Activated CD4-positive, alpha-beta T cell treated with anti-CD3 and anti-CD28 coated beads, Interleukin-2, amount 10 ng/mL, durations not matched to agents 24 days and 14 days (primary cell): ENCODE data around the gene KIAA1328. TPM values are rescaled to one million over a fixed set of nuclear protein-coding genes. Genes with fewer than 3 reads are reported as not detected.
"Not testable (repeated sequence)": the region's sequence is repeated elsewhere in the genome, so short reads cannot be mapped to it uniquely, and the experiment has no call there.

Experiments used
- DNase-seq: peaks from one replicate; pipeline ENCODE4 v3.0.0; 2022
- H3K27ac Mint-ChIP-seq: one replicate; pipeline ENCODE4 v1.8.0; 2022; ENCODE audit warnings: mild to moderate bottlenecking, mixed read lengths
- H3K27me3 Mint-ChIP-seq: one replicate; pipeline ENCODE4 v1.8.0; 2022; ENCODE audit warnings: mixed read lengths
- H3K36me3 Mint-ChIP-seq: one replicate; pipeline ENCODE4 v1.8.0; 2022; ENCODE audit warnings: low read depth, mild to moderate bottlenecking, mixed read lengths
- H3K4me1 Mint-ChIP-seq: one replicate; pipeline ENCODE4 v1.8.0; 2021; ENCODE audit warnings: mixed read lengths
- H3K4me3 Mint-ChIP-seq: one replicate; pipeline ENCODE4 v1.8.0; 2022; ENCODE audit warnings: mild to moderate bottlenecking, moderate library complexity, mixed read lengths
- H3K9me3 Mint-ChIP-seq: one replicate; pipeline ENCODE4 v1.8.0; 2021; ENCODE audit warnings: mixed read lengths
- intact Hi-C: fragments of 100-400 bp; cut with micrococcal nuclease; formaldehyde crosslinking; loops from one replicate; pipeline ENCODE4 v1.15.1; 2023
- total RNA-seq: library from RNA; stranded (reverse); gene quantifications from 2 replicates; pipeline ENCODE4 v1.2.3, GENCODE V29; 2022

Gene KIAA1328
- total RNA-seq, 1 donor from 2014 or later, result 7.3 TPM

DNA sequence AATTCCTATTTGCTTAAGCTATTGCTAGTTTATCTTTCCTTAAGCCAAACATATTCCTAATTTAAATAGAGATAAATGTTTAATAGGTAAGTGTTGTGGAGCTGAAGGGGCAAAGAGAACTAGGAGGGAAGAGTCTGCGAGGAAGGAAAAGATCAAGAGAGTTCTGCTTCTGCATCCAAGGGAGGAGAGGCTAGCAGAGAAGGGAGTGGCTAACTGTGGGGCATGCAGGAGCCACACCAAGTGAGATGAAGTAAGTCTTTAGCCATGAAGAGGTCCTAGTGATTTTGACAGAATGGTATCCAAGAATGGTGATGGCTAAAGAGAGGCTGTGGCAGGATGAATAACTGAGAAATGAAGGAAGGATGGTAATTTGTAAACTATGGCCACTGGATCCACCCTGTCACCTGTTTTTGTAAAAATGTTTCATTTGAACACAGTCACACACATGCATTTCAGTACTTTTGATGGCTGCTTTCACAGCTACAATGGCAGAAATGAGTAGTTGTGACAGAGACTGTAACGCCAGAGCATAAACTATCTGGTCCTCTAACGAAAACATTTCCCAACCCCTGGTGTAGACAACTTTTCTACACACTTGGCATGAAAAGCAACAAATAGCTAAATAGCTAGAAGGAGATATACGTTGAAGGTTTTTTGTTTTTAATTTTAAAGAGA, 15.7 kb upstream of the KIAA1328 start:
- Mint-ChIP-seq H3K4me1 (peaks cover 12% of the 10 kb centered on the region), H3K36me3 (peaks cover 25% of the 10 kb centered on the region), H3K27me3 (no peaks in the 10 kb centered on the region), H3K4me3 (no peak overlapping the region), H3K27ac (no peak overlapping the region), H3K9me3 (no peaks in the 10 kb centered on the region)
- DNase-seq, result no peak
- intact Hi-C loops, result no loop called here

DNA sequence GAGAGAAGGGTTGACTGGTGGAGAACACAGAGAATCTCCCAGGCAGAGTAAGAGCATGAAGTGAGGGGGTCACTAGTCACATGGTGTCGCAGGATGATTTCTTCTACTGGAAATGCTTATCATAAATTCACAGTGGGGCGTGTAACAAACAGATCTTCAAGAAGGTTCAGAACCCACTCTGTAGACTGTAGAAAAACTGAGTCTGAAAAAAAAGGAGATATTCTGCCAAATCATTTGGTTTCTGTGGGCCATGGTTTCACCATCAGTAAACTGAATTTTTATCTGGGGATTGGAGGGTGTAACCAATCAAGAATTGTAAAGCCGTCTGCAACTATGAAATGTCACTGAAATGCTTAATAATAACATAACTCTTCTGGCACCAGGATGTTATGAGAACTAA, 15.1 kb upstream of the KIAA1328 start:
- Mint-ChIP-seq H3K4me1 (peaks cover 12% of the 10 kb centered on the region), H3K36me3 (peaks cover 28% of the 10 kb centered on the region), H3K27ac (peak overlapping the region; percentile 4), H3K4me3 (no peak overlapping the region), H3K27me3 (no peaks in the 10 kb centered on the region), H3K9me3 (no peaks in the 10 kb centered on the region)
- no peak for DNase-seq
- intact Hi-C loops, result no loop called here

DNA sequence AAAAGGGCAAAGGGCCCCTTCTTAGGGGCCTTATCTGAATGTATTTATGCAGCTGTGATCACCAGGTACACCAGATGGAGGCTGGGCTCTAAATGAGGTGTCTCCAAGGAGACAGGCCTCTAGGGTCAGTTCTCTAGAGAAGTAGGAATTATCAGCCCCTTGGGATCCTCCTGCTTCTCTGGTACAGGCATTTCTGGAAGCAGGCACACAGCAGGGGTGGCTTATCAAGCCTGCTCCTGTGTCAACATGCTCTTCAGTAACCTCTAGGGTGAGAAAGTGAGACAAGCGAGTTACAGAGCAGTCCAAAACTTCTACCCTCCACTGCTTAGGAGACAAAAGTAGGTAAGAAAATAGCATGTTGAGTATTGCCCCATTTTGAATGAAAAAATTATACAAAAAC, 13.9 kb upstream of the KIAA1328 start:
- H3K4me1 Mint-ChIP-seq, result peaks cover 10% of the 10 kb centered on the region
- intact Hi-C loops, result no loop called here

DNA sequence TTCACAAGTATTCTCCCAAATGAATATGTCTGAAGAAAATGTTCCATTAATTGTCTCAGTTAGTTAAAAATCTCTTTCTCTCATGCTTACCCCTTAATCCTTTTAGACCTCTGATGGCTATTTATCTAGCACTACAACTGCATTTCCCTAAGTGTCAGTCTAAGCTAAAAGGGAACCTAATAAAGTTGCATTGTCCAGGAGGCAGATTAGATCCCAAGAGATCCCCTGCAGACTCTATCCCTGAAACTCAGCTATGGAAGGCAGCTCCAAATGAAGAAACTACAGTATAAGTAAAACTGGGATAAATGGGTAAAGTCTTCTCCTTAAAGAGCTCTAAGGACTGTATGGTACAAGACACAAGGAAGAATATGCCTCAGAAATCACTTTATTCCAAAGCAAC, 12.8 kb upstream of the KIAA1328 start:
- H3K9me3 Mint-ChIP-seq, intact Hi-C loops, DNase-seq, H3K27me3 Mint-ChIP-seq, H3K4me3 Mint-ChIP-seq, H3K27ac Mint-ChIP-seq: not testable (repeated sequence)
- Mint-ChIP-seq H3K36me3 (peaks cover 34% of the 10 kb centered on the region), H3K4me1 (peaks cover 10% of the 10 kb centered on the region)

More for the DNA sequence above, 13.9 kb upstream of the KIAA1328 start:
- DNase-seq, result no peak
- Mint-ChIP-seq H3K4me3 (no peak overlapping the region), H3K27me3 (no peaks in the 10 kb centered on the region), H3K9me3 (no peaks in the 10 kb centered on the region), H3K36me3 (peaks cover 29% of the 10 kb centered on the region), H3K27ac (no peak overlapping the region)

DNA sequence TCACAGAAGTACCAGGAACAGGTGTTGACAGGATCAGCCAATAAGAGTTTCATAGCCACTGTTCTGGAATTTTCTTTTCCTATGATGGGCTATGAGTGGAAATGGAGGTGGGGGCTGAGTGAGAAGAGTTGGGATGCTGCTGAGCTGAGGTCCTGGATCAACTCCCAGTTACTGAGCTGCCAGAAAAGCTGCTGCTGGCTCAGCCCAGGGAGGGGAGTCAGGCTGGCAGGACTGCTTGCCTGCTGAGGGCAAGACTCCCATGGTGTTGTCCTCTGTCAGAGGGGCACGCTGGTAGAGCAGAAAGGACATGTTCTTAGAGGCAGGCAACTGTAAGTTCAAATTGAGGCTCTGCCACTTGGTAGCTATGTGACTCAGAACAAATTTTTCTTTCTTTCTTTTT, 11.9 kb upstream of the KIAA1328 start:
- Mint-ChIP-seq H3K9me3 (no peaks in the 10 kb centered on the region), H3K4me3 (no peak overlapping the region), H3K27me3 (no peaks in the 10 kb centered on the region), H3K27ac (no peak overlapping the region), H3K4me1 (peaks cover 10% of the 10 kb centered on the region), H3K36me3 (peaks cover 39% of the 10 kb centered on the region)
- DNase-seq, result no peak
- intact Hi-C loops, result no loop called here

DNA sequence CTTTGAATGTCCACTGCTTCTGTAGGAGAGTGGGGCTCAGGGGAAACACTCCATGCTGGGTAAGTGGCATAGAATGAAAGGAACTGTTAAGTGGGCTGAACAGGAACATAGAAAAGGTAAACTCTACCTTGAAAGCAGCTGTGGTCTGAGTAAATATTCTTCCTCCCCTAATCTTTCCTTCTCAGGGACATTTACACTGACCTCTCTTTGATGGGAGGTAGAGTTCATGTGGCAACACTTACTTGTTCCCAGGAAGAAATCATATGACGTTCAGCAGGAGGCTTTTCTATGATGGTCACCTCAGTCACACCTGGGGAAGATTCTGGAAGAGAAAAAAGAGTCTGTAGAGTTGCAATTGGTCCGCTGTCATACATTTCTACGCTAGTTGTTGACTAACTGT, 10.3 kb upstream of the KIAA1328 start:
- Mint-ChIP-seq H3K27ac (no peak overlapping the region), H3K9me3 (no peaks in the 10 kb centered on the region), H3K27me3 (no peaks in the 10 kb centered on the region), H3K36me3 (peaks cover 35% of the 10 kb centered on the region), H3K4me1 (peaks cover 7% of the 10 kb centered on the region), H3K4me3 (no peak overlapping the region)
- DNase-seq, result no peak
- intact Hi-C loops, result no loop called here

DNA sequence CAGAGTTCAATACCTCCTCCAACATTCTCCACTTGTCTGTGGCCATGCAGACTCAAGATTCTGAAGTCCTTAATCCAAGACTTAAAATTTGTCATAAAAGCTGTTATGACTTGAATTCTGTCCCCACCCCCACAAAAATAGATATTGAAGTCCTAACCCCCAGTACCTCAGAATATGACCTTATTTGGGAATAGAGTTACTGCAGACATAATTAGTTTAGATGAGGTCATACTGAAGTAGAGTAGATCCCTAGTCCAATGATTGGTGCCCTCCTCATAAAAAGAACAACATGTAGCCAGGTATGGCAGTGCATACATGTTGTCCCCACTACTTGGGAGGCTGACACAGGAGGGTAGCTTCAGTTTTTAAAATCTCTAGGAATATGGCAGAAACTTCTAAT, 9.3 kb upstream of the KIAA1328 start:
- Mint-ChIP-seq H3K4me3 (no peak overlapping the region), H3K36me3 (peaks cover 40% of the 10 kb centered on the region), H3K27me3 (no peaks in the 10 kb centered on the region), H3K9me3 (no peaks in the 10 kb centered on the region), H3K27ac (no peak overlapping the region), H3K4me1 (peaks cover 13% of the 10 kb centered on the region)
- no peak for DNase-seq
- intact Hi-C loops, result loop anchor here (10.0 kb wide), 2 partner anchors 75 to 1955 kb away; no protein-coding TSS in a partner anchor

DNA sequence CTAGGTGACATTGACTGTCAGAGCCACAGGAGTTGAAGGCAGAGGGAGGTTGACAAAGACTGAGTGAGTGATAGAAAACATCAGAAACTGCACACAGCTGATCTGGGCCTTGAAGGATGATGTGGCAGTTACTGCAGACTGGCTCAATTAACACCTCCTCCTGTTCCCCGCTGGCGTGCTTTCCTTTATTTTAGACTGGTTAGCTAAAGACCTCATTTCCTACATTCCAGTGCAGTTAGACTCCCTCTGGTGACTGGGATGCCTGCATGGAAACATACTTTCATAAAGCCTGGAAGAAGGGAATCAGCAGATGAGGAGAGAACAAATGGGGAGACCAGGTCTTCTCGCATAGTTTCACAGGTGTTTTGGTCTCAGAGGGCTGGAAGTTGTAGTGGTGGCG, 7.2 kb upstream of the KIAA1328 start:
- H3K27me3 Mint-ChIP-seq, result no peaks in the 10 kb centered on the region
- peaks cover 18% of the 10 kb centered on the region for H3K4me1 Mint-ChIP-seq
- H3K36me3 Mint-ChIP-seq, result peaks cover 38% of the 10 kb centered on the region
- H3K27ac Mint-ChIP-seq, result no peak overlapping the region
- intact Hi-C loops, result loop anchor here (10.0 kb wide), 2 partner anchors 73 to 1957 kb away; no protein-coding TSS in a partner anchor
- peak; percentile 49 for DNase-seq
- no peaks in the 10 kb centered on the region for H3K9me3 Mint-ChIP-seq
- no peak overlapping the region for H3K4me3 Mint-ChIP-seq

DNA sequence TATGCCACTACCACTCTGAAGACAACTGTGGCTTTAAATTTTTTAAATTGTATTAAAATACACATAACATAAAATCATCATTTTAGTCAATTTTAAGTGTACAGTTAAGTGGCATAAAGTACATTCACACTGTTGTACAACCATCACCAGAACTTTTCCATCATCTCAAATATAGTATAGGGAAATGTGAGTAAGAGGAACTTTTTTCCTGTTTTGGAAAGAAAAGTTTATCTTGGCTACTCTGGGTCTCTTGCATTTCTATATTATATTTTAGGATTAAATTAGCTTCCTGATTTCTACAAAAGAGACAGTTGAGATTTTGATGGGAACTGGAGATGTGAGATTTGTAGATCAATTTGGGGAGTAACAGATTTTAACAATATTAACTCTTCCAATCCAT, 3.4 kb upstream of the KIAA1328 start:
- H3K36me3 Mint-ChIP-seq, result peaks cover 23% of the 10 kb centered on the region
- no peak for DNase-seq
- no peak overlapping the region for H3K27ac Mint-ChIP-seq
- H3K9me3 Mint-ChIP-seq, result no peaks in the 10 kb centered on the region
- H3K4me3 Mint-ChIP-seq, result no peak overlapping the region
- no peaks in the 10 kb centered on the region for H3K27me3 Mint-ChIP-seq
- peaks cover 33% of the 10 kb centered on the region for H3K4me1 Mint-ChIP-seq
- intact Hi-C loops, result loop anchor here (10.0 kb wide), 2 partner anchors 69 to 1961 kb away; no protein-coding TSS in a partner anchor

DNA sequence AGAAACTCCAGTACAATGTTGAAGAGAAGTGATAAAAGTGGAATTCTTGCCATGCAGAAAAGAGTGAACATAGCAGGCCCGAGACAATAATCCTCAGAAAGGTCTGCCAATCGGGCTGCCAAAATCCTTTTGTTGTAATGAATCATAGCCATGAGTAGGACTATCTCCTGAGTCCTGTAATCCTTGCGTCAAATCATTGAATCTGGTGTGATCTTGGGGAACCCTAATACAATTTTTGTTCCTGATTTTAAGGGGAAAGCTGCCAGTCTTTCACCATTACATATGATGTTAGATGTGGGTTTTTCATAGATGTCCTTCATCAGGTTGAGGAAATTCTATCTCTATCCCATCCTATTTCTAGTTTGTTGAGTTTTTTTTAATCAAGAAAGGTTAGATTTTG, 2.4 kb upstream of the KIAA1328 start:
- Mint-ChIP-seq H3K4me1 (peaks cover 41% of the 10 kb centered on the region), H3K9me3 (no peaks in the 10 kb centered on the region), H3K36me3 (peaks cover 21% of the 10 kb centered on the region), H3K27me3 (no peaks in the 10 kb centered on the region), H3K27ac (no peak overlapping the region), H3K4me3 (no peak overlapping the region)
- no peak for DNase-seq
- intact Hi-C loops, result loop anchor here (10.0 kb wide), 2 partner anchors 68 to 1962 kb away; no protein-coding TSS in a partner anchor

DNA sequence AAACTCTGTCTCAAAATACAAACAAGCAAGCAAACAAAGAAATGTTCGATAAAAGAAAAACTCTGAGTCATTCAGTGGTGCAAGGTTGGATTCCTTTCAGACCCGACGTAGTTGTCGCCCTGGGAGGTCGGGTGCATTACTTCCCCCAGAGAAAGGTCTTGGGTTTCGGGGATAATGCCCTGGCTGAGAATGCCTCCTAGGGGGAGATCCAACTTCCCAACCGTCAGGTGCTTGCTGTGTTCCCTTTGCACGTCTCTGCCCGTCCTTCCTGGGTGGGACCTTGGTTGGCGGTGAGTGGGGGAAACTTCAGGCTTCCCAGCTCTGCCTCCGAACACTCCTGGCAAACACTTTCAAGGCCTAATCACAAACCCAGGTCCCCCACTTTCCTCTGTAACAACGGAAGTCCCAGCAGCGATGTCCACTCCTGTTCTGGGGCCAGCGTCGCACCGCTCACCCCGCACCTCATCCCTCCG, 734 bp upstream of the KIAA1328 start:
- intact Hi-C loops, result loop anchor here (1.0 to 10.0 kb wide), 5 partner anchors 67 to 1963 kb away; partner anchors contain the start of genes ELP2, RPRD1A and SLC39A6
- Mint-ChIP-seq H3K9me3 (no peaks in the 10 kb centered on the region), H3K36me3 (peaks cover 18% of the 10 kb centered on the region), H3K27ac (peak overlapping the region; percentile 98), H3K4me1 (peaks cover 44% of the 10 kb centered on the region), H3K4me3 (peak overlapping the region; percentile 83), H3K27me3 (no peaks in the 10 kb centered on the region)
- no peak for DNase-seq

DNA sequence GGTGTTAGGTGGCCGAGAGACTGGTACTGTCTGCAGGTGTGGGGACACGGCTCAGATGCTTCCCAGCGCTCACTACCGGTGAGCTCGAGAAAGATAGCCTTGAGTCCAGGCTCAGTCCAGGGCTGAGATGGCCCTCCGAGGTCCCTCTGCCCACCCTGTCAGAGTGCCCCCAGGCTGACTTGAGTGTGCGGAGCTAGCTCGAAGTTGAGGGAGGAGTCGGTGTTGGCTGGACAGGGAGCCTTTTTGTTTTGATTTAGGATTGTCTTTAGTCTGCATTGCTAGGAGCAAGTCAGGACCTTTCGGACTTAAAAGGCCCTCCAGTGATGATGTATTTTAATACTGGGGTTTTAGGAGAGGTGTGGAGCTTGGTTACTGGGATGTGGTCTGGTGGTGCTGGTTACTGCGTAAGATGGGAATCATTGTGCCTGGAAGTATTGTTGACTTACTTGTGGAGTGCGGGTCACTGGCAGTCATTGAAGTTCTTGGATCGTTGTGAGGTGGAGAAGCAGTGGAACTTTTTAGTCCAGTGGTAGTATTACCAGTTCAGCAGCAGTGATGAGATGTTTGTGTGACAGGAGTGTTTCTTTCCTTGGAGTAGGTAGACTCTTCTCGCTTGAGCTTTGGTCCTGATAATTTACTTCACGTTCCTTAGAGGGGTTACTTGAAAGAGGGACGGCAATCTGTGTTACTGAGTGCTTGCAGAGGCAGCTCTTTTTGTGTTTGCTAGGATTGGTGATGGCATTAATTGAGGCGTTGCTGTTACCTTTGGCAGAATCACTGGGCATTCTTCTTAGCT, 633 bp downstream of the KIAA1328 start:
- Mint-ChIP-seq H3K4me1 (peaks cover 38% of the 10 kb centered on the region), H3K36me3 (peaks cover 9% of the 10 kb centered on the region), H3K9me3 (no peaks in the 10 kb centered on the region), H3K4me3 (peak overlapping the region; percentile 83), H3K27me3 (no peaks in the 10 kb centered on the region), H3K27ac (peak overlapping the region; percentile 98)
- intact Hi-C loops, result loop anchor here (2.0 to 10.0 kb wide), 3 partner anchors 65 to 1965 kb away; no protein-coding TSS in a partner anchor
- DNase-seq, result peak; percentile 66

DNA sequence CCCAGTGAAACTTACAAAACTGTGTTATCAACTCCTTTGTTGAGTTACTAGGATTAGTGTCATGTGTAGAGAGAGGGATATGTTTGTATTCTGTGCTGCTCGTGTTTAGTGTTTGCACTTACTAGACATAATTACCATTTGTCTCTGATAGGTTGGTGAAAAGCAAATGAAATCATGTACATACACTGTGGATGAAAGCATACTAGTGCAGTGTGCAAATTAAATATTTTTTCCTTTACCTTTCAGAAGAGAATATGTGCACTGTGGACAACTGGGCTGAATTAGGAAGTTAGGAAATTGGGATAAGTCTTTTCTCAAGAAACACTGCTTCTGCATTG, 1.2 kb downstream of the KIAA1328 start:
- H3K4me3 Mint-ChIP-seq, result peak overlapping the region; percentile 83
- no peak for DNase-seq
- no peaks in the 10 kb centered on the region for H3K9me3 Mint-ChIP-seq
- H3K27ac Mint-ChIP-seq, result peak overlapping the region; percentile 98
- H3K27me3 Mint-ChIP-seq, result no peaks in the 10 kb centered on the region
- H3K4me1 Mint-ChIP-seq, result peaks cover 37% of the 10 kb centered on the region
- intact Hi-C loops, result no loop called here
- peaks cover 8% of the 10 kb centered on the region for H3K36me3 Mint-ChIP-seq

DNA sequence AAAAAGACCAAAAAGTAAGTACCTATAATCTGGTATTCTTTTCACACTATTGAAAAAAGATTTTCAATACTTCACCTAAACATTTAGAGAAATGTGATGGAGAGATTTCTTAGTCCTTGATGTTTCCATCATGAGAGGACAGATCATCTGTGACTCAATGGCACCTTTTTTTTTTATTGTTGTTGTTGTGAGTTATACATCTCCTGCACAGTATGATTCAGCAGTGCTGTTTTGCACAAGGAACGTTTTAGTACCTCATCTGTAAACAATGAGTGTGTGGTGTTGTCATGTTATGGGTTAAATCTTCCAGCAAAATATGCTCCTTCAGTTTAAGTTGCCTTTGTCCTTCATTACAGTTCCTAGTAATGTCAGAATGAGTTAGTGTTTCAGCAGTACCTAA, 2.2 kb downstream of the KIAA1328 start:
- no peak overlapping the region for H3K27ac Mint-ChIP-seq
- H3K27me3 Mint-ChIP-seq, result no peaks in the 10 kb centered on the region
- H3K4me1 Mint-ChIP-seq, result peaks cover 37% of the 10 kb centered on the region
- no peak for DNase-seq
- no peak overlapping the region for H3K4me3 Mint-ChIP-seq
- peaks cover 12% of the 10 kb centered on the region for H3K36me3 Mint-ChIP-seq
- intact Hi-C loops, result no loop called here
- H3K9me3 Mint-ChIP-seq, result no peaks in the 10 kb centered on the region
